WTC11 (cell line): ENCODE results near the gene HHIPL1. TPM values are rescaled to one million over a fixed set of nuclear protein-coding genes. Genes with fewer than 3 reads are reported as not detected.

ENCODE experiments used
- ATAC-seq: fragments of 200-7000 bp; cut with Tn5 transposase; 2 replicates; pipeline ENCODE4 v1.10.0; 2021; ENCODE audit warnings: mild to moderate bottlenecking, moderate library complexity
- CTCF ChIA-PET: fragments of 300-600 bp; sonication (Branson Sonifier 250); formaldehyde crosslinking; loops from one replicate; lab custom pipeline; 2021; ENCODE audit warnings: antibody characterized with exemption; lab: Charles Lee
- POLR2A ChIA-PET: fragments of 350-600 bp; sonication (Branson Sonifier 250); formaldehyde crosslinking; loops from one replicate; lab custom pipeline; 2021; ENCODE audit warnings: antibody characterized with exemption; lab: Charles Lee
- DNase-seq: peaks from one replicate; pipeline ENCODE4 v3.0.0; 2021; ENCODE audit warnings: low spot score
- H3K27ac Mint-ChIP-seq: 2 replicates; pipeline ENCODE4 v1.8.0; 2021; ENCODE audit warnings: mixed read lengths
- H3K27me3 Mint-ChIP-seq: 2 replicates; pipeline ENCODE4 v1.8.0; 2021; ENCODE audit warnings: low read depth, mild to moderate bottlenecking, moderate library complexity, mixed read lengths
- H3K36me3 Mint-ChIP-seq: 2 replicates; pipeline ENCODE4 v1.8.0; 2021; ENCODE audit warnings: mixed read lengths
- H3K4me1 Mint-ChIP-seq: 2 replicates; pipeline ENCODE4 v1.8.0; 2022; ENCODE audit warnings: mixed read lengths
- H3K4me3 Mint-ChIP-seq: 2 replicates; pipeline ENCODE4 v1.8.0; 2021; ENCODE audit warnings: mild to moderate bottlenecking, moderate library complexity, mixed read lengths
- H3K9me3 Mint-ChIP-seq: 2 replicates; pipeline ENCODE4 v1.8.0; 2021; ENCODE audit warnings: mixed read lengths
- CREB1 ChIP-seq: sonication (generic); formaldehyde crosslinking; IDR thresholded peaks from 2 replicates; pipeline ENCODE4 v1.8.0; 2023; ENCODE audit warnings: mild to moderate bottlenecking, missing genetic modification reagents
- EMX1 ChIP-seq: fragments of 250-450 bp; sonication (Bioruptor Pico); IDR thresholded peaks from 2 replicates; pipeline ENCODE4 v1.8.0; 2021; ENCODE audit warnings: mild to moderate bottlenecking
- ESRRA ChIP-seq: sonication (generic); formaldehyde crosslinking; IDR thresholded peaks from 2 replicates; pipeline ENCODE4 v1.8.1; 2022; ENCODE audit warnings: mild to moderate bottlenecking, missing genetic modification reagents, borderline replicate concordance
- FOXK1 ChIP-seq: sonication (generic); formaldehyde crosslinking; IDR thresholded peaks from 2 replicates; pipeline ENCODE4 v1.8.0; 2022; ENCODE audit warnings: mild to moderate bottlenecking, moderate library complexity, missing genetic modification reagents
- GABPB1 ChIP-seq: sonication (generic); formaldehyde crosslinking; IDR thresholded peaks from 2 replicates; pipeline ENCODE4 v1.8.1; 2023; ENCODE audit warnings: mild to moderate bottlenecking, missing genetic modification reagents
- IRF2 ChIP-seq: sonication (generic); formaldehyde crosslinking; IDR thresholded peaks from 2 replicates; pipeline ENCODE4 v1.8.0; 2022; ENCODE audit warnings: low read depth, missing genetic modification reagents, borderline replicate concordance
- NFATC4 ChIP-seq: fragments of 250-450 bp; sonication (Bioruptor Pico); IDR thresholded peaks from 2 replicates; pipeline ENCODE4 v1.9.0; 2021; ENCODE audit warnings: mild to moderate bottlenecking
- NR2C2 ChIP-seq: sonication (generic); formaldehyde crosslinking; IDR thresholded peaks from 2 replicates; pipeline ENCODE4 v1.8.0; 2022; ENCODE audit warnings: mild to moderate bottlenecking, missing genetic modification reagents
- RELA ChIP-seq: sonication (generic); formaldehyde crosslinking; IDR thresholded peaks from 2 replicates; pipeline ENCODE4 v1.8.1; 2022; ENCODE audit warnings: missing genetic modification reagents, mild to moderate bottlenecking, borderline replicate concordance
- TCF7 ChIP-seq: sonication (generic); formaldehyde crosslinking; IDR thresholded peaks from 2 replicates; pipeline ENCODE4 v1.8.0; 2022; ENCODE audit warnings: mild to moderate bottlenecking, low read depth, missing genetic modification reagents, moderate library complexity
- ZBTB21 ChIP-seq: sonication (generic); formaldehyde crosslinking; IDR thresholded peaks from 2 replicates; pipeline ENCODE4 v1.8.1; 2023; ENCODE audit warnings: mild to moderate bottlenecking, missing genetic modification reagents, borderline replicate concordance
- ZNF232 ChIP-seq: sonication (generic); formaldehyde crosslinking; IDR thresholded peaks from 2 replicates; pipeline ENCODE4 v1.8.0; 2022; ENCODE audit warnings: mild to moderate bottlenecking, missing genetic modification reagents
- ZNF263 ChIP-seq: sonication (generic); formaldehyde crosslinking; IDR thresholded peaks from 2 replicates; pipeline ENCODE4 v1.8.1; 2022; ENCODE audit warnings: low read depth, mild to moderate bottlenecking, moderate library complexity, missing genetic modification reagents
- ZNF423 ChIP-seq: fragments of 250-450 bp; sonication (Bioruptor Pico); IDR thresholded peaks from 2 replicates; pipeline ENCODE4 v2.1.2; 2022; ENCODE audit warnings: mild to moderate bottlenecking, moderate library complexity
- ZNF671 ChIP-seq: fragments of 250-450 bp; sonication (Bioruptor Pico); IDR thresholded peaks from 2 replicates; pipeline ENCODE4 v1.8.0; 2021; ENCODE audit warnings: mild to moderate bottlenecking
- total RNA-seq: library from RNA; stranded (reverse); gene quantifications from 3 replicates; pipeline ENCODE4 v1.2.3, GENCODE V29; 2021
- TF ChIP-seq, protein P1 (sequence below): sonication (generic); formaldehyde crosslinking; IDR thresholded peaks from 2 replicates; pipeline ENCODE4 v1.8.0; 2022; ENCODE audit warnings: missing genetic modification reagents
- TF ChIP-seq, protein P2 (sequence below): sonication (generic); formaldehyde crosslinking; IDR thresholded peaks from 2 replicates; pipeline ENCODE4 v1.8.0; 2022; ENCODE audit warnings: mild to moderate bottlenecking, missing genetic modification reagents
- TF ChIP-seq, protein P3 (sequence below): fragments of 250-450 bp; sonication (Bioruptor Pico); conservative IDR thresholded peaks from 2 replicates; pipeline ENCODE4 v1.9.0; 2021; ENCODE audit warnings: mild to moderate bottlenecking
- TF ChIP-seq, protein P4 (sequence below): sonication (generic); formaldehyde crosslinking; IDR thresholded peaks from 2 replicates; pipeline ENCODE4 v1.8.1; 2022; ENCODE audit warnings: missing genetic modification reagents, borderline replicate concordance
- TF ChIP-seq, protein P5 (sequence below): fragments of 250-450 bp; sonication (Bioruptor Pico); IDR thresholded peaks from 2 replicates; pipeline ENCODE4 v1.9.0; 2021; ENCODE audit warnings: mild to moderate bottlenecking, borderline replicate concordance

HHIPL1 gene
- total RNA-seq, 1 experiment from 2014 or later, result 1.5 TPM

DNA sequence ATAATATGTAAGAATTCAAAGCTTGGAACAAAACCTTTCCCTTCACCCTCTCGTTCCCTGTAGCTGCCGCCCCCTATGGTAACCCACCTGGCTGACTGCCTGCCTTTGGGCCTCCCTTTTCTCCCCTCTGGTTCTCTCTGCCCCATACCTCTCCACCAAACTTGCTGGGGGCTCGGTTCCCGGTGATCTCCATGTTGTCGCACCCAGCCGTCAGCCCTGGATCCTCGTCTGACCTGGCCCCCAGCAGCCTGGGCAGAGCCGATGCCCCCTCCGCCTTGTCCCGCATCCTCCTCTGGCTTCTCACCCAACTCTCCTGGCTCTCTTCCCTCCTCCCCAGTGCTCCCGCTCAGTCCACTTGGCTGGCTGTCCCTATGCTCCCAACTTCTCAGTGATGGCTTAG is 43.7 kb downstream of the HHIPL1 start (continued):
- TF ChIP-seq, protein P1, sequence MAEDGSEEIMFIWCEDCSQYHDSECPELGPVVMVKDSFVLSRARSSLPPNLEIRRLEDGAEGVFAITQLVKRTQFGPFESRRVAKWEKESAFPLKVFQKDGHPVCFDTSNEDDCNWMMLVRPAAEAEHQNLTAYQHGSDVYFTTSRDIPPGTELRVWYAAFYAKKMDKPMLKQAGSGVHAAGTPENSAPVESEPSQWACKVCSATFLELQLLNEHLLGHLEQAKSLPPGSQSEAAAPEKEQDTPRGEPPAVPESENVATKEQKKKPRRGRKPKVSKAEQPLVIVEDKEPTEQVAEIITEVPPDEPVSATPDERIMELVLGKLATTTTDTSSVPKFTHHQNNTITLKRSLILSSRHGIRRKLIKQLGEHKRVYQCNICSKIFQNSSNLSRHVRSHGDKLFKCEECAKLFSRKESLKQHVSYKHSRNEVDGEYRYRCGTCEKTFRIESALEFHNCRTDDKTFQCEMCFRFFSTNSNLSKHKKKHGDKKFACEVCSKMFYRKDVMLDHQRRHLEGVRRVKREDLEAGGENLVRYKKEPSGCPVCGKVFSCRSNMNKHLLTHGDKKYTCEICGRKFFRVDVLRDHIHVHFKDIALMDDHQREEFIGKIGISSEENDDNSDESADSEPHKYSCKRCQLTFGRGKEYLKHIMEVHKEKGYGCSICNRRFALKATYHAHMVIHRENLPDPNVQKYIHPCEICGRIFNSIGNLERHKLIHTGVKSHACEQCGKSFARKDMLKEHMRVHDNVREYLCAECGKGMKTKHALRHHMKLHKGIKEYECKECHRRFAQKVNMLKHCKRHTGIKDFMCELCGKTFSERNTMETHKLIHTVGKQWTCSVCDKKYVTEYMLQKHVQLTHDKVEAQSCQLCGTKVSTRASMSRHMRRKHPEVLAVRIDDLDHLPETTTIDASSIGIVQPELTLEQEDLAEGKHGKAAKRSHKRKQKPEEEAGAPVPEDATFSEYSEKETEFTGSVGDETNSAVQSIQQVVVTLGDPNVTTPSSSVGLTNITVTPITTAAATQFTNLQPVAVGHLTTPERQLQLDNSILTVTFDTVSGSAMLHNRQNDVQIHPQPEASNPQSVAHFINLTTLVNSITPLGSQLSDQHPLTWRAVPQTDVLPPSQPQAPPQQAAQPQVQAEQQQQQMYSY (CRISPR knock-in tag), result no peak
- TF ChIP-seq FOXK1 (CRISPR knock-in tag) (no peak), CREB1 (CRISPR knock-in tag) (no peak), ZNF263 (no peak), ZBTB21 (no peak), GABPB1 (no peak), ZNF671 (CRISPR knock-in tag) (no peak), NFATC4 (CRISPR knock-in tag) (no peak), ESRRA (CRISPR knock-in tag) (no peak)
- TF ChIP-seq, protein P2, sequence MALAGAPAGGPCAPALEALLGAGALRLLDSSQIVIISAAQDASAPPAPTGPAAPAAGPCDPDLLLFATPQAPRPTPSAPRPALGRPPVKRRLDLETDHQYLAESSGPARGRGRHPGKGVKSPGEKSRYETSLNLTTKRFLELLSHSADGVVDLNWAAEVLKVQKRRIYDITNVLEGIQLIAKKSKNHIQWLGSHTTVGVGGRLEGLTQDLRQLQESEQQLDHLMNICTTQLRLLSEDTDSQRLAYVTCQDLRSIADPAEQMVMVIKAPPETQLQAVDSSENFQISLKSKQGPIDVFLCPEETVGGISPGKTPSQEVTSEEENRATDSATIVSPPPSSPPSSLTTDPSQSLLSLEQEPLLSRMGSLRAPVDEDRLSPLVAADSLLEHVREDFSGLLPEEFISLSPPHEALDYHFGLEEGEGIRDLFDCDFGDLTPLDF (CRISPR knock-in tag), result no peak
- TF ChIP-seq, protein P3, sequence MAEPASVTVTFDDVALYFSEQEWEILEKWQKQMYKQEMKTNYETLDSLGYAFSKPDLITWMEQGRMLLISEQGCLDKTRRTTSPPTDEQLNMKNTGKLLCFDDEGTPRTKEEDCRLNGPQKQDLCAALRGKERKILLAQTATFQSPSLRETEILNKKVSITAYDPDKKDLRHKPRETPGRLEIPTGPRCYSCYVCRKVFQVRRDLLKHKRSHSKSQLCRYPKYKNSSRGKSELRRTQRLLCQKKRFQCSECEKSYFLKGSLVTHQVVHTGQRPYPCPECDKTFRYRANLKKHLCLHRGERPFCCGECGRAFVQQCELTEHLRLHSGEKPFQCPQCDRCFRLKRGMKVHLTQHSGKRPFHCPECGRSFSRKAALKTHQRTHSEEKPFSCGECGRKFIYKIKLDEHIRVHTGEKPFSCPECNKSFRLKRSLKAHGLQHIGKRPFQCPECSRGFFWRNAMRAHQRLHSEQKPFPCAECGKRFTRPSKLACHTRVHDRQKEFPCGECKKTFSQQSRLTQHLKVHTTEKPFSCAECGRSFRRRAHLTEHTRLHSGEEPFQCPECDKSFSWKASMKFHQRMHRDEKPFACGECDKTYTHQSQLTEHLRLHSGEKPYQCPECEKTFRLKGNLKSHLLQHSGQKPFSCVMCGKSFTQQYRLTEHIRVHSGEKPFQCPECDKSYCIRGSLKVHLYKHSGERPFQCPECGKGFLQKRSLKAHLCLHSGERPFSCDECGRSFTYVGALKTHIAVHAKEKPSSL (CRISPR knock-in tag), result no peak

DNA sequence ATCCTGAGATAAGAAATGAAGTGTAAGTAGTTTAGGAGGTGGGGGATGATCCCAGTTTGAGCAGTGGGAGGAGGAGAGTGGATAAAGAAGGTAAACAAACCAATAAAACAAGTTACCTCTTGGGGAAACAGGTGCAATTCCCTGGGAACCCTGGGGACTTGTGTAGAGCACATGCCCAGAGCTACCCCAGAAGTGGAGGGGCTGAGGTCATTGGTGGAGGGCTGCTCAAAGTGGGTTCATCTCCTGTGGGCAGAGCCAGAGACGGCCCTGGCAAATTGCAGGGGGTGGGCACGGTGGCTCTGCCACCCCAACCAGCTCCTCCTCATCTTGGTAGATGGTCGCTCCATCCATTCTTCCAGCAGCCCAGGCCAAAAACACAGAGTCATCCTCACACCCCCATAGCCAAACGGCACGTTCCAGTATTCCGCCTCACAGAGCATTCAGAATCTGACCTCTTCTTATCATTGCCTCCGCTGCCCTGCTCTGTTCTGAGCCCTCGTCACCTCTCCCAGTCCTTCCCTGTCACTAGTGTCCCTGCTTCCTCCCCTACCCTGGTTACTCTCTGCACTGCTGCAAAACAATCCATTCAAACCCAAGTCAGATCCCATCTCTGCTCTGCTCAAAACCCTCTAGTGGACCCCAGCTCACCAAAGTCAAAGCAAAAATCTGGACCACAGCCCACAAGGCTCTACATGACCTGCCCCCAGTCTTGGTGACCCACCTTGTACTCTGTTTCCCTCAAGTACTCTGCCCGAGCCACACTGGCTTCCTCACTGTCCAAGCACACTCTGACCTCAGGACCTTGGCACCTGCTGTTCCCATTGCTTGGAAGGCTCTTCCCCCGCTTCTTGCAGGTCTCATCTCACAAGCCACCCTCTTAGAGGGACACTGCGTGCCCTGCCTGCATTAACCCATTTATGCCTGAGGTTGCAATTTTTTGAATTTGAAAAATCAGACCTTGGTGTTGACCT is 44.6 kb downstream of the HHIPL1 start:
- DNase-seq (no peak), ATAC-seq (no peak)
- peaks cover 25% of the 10 kb centered on the region for H3K4me1 Mint-ChIP-seq
- H3K27me3 Mint-ChIP-seq, result peaks cover 7% of the 10 kb centered on the region
- no peak overlapping the region for H3K4me3 Mint-ChIP-seq
- TF ChIP-seq RELA (CRISPR knock-in tag) (no peak), ZNF423 (CRISPR knock-in tag) (no peak), ESRRA (CRISPR knock-in tag) (no peak), IRF2 (CRISPR knock-in tag) (no peak), TCF7 (CRISPR knock-in tag) (no peak), EMX1 (CRISPR knock-in tag) (no peak), ZBTB21 (no peak), NR2C2 (CRISPR knock-in tag) (no peak), ZNF232 (CRISPR knock-in tag) (no peak)
- TF ChIP-seq, protein P4, sequence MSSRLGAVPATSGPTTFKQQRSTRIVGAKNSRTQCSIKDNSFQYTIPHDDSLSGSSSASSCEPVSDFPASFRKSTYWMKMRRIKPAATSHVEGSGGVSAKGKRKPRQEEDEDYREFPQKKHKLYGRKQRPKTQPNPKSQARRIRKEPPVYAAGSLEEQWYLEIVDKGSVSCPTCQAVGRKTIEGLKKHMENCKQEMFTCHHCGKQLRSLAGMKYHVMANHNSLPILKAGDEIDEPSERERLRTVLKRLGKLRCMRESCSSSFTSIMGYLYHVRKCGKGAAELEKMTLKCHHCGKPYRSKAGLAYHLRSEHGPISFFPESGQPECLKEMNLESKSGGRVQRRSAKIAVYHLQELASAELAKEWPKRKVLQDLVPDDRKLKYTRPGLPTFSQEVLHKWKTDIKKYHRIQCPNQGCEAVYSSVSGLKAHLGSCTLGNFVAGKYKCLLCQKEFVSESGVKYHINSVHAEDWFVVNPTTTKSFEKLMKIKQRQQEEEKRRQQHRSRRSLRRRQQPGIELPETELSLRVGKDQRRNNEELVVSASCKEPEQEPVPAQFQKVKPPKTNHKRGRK, result no peak
- TF ChIP-seq, protein P2 (CRISPR knock-in tag), result no peak
- TF ChIP-seq, protein P5, sequence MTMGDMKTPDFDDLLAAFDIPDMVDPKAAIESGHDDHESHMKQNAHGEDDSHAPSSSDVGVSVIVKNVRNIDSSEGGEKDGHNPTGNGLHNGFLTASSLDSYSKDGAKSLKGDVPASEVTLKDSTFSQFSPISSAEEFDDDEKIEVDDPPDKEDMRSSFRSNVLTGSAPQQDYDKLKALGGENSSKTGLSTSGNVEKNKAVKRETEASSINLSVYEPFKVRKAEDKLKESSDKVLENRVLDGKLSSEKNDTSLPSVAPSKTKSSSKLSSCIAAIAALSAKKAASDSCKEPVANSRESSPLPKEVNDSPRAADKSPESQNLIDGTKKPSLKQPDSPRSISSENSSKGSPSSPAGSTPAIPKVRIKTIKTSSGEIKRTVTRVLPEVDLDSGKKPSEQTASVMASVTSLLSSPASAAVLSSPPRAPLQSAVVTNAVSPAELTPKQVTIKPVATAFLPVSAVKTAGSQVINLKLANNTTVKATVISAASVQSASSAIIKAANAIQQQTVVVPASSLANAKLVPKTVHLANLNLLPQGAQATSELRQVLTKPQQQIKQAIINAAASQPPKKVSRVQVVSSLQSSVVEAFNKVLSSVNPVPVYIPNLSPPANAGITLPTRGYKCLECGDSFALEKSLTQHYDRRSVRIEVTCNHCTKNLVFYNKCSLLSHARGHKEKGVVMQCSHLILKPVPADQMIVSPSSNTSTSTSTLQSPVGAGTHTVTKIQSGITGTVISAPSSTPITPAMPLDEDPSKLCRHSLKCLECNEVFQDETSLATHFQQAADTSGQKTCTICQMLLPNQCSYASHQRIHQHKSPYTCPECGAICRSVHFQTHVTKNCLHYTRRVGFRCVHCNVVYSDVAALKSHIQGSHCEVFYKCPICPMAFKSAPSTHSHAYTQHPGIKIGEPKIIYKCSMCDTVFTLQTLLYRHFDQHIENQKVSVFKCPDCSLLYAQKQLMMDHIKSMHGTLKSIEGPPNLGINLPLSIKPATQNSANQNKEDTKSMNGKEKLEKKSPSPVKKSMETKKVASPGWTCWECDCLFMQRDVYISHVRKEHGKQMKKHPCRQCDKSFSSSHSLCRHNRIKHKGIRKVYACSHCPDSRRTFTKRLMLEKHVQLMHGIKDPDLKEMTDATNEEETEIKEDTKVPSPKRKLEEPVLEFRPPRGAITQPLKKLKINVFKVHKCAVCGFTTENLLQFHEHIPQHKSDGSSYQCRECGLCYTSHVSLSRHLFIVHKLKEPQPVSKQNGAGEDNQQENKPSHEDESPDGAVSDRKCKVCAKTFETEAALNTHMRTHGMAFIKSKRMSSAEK (CRISPR knock-in tag), result no peak
- TF ChIP-seq, all 79 proteins: peak for 0
- no peaks in the 10 kb centered on the region for H3K36me3 Mint-ChIP-seq
- no peak overlapping the region for H3K27ac Mint-ChIP-seq
- H3K9me3 Mint-ChIP-seq, result no peaks in the 10 kb centered on the region
- ChIA-PET CTCF (interaction anchor here (0.9 to 1.8 kb wide), 2 partner anchors 18 to 31 kb away, joined by 3 to 5 read pairs; no protein-coding TSS in a partner anchor), POLR2A (no interaction called here)
